H1 (cell line): Measurements from ENCODE around the gene CALML5. TPM values are rescaled to one million over a fixed set of nuclear protein-coding genes. Genes with fewer than 3 reads are reported as not detected.

ENCODE experiments used
- CTCF ChIA-PET: fragments of 300-600 bp; sonication (Branson Sonifier 250); formaldehyde crosslinking; loops from one replicate; lab custom pipeline; 2021; ENCODE audit not compliant: partially characterized antibody; lab: Charles Lee
- POLR2A ChIA-PET: fragments of 300-600 bp; sonication (Branson Sonifier 250); formaldehyde crosslinking; loops from one replicate; lab custom pipeline; 2021; ENCODE audit warnings: inconsistent platforms; ENCODE audit not compliant: partially characterized antibody; lab: Charles Lee
- DNase-seq, 2 experiments: peaks; one replicate each; pipeline versions ENCODE4 v3.0.0 to v3.0.0-alpha.2; 2010 to 2022; ENCODE audit warnings: low spot score in 2 of 2, low read depth in 1 of 2, mixed read lengths in 1 of 2
- FAIRE-seq: peaks from 2 replicates; lab custom pipeline; 2011; peaks lifted over from hg19 to GRCh38; lab: Jason Lieb, UNC
- H2AFZ ChIP-seq: 2 replicates; pipeline ENCODE4 v1.8.1; 2012; ENCODE audit warnings: low read length, inconsistent platforms
- H2AK5ac ChIP-seq: 2 replicates; pipeline ENCODE4 v1.6.1; 2013; ENCODE audit warnings: low read depth, low read length
- H2BK120ac ChIP-seq: replicated peaks from 2 replicates; pipeline ENCODE3; 2013; ENCODE audit warnings: low read depth, low read length, inconsistent platforms
- H2BK12ac ChIP-seq: 2 replicates; pipeline ENCODE4 v1.6.1; 2013; ENCODE audit warnings: low read depth, low read length
- H2BK15ac ChIP-seq: 2 replicates; pipeline ENCODE4 v1.6.1; 2013; ENCODE audit warnings: low read length
- H2BK20ac ChIP-seq: 2 replicates; pipeline ENCODE4 v1.6.1; 2013; ENCODE audit warnings: low read length
- H2BK5ac ChIP-seq: 2 replicates; pipeline ENCODE4 v1.6.1; 2013; ENCODE audit warnings: low read depth, low read length
- H3K14ac ChIP-seq: 2 replicates; pipeline ENCODE4 v1.6.1; 2013; ENCODE audit warnings: inconsistent platforms; ENCODE audit not compliant: insufficient read length
- H3K18ac ChIP-seq: 2 replicates; pipeline ENCODE4 v1.6.1; 2013; ENCODE audit warnings: low read length; ENCODE audit errors: extremely low read depth
- H3K23ac ChIP-seq: 2 replicates; pipeline ENCODE4 v1.6.1; 2013; ENCODE audit warnings: inconsistent platforms; ENCODE audit not compliant: insufficient read length
- H3K23me2 ChIP-seq: 2 replicates; pipeline ENCODE4 v1.6.1; 2013; ENCODE audit warnings: low read depth, low read length
- H3K27ac ChIP-seq: 2 replicates; pipeline ENCODE4 v1.6.1; 2011; ENCODE audit warnings: low read depth, low read length, inconsistent platforms
- H3K27me3 ChIP-seq, 4 experiments: replicated peaks in 1 of 4; 1 replicate in 1 of 4; 2 replicates in 3 of 4; pipeline versions ENCODE4 v1.6.1 to v1.8.1; 2011 to 2013; ENCODE audit warnings: low read length in 3 of 4, mild to moderate bottlenecking in 3 of 4, inconsistent platforms in 2 of 4, mixed read lengths in 2 of 4, moderate library complexity in 1 of 4; ENCODE audit not compliant: control insufficient read depth in 3 of 4, insufficient read depth in 3 of 4; ENCODE audit errors: extremely low read depth in 1 of 4
- H3K36me3 ChIP-seq, 4 experiments: 2 replicates each; pipeline versions ENCODE4 v1.6.1 to v1.8.1; 2011 to 2013; ENCODE audit warnings: mild to moderate bottlenecking in 4 of 4, low read length in 3 of 4, moderate library complexity in 2 of 4, control low read depth in 1 of 4, inconsistent platforms in 1 of 4; ENCODE audit not compliant: insufficient read depth in 4 of 4, control insufficient read depth in 2 of 4
- H3K4ac ChIP-seq: replicated peaks from 2 replicates; pipeline ENCODE3; 2013; ENCODE audit warnings: low read length, low read depth, mixed read lengths, inconsistent platforms; ENCODE audit not compliant: insufficient read length
- H3K4me1 ChIP-seq, 4 experiments: replicated peaks in 1 of 4; 1 replicate in 1 of 4; 2 replicates in 3 of 4; pipeline versions ENCODE4 v1.6.1 to v1.8.1; 2011 to 2013; ENCODE audit warnings: low read length in 3 of 4, inconsistent platforms in 2 of 4, mixed read lengths in 1 of 4; ENCODE audit not compliant: insufficient read depth in 4 of 4, control insufficient read depth in 3 of 4
- H3K4me2 ChIP-seq, 2 experiments: 2 replicates each; pipeline versions ENCODE4 v1.6.1 to v1.8.1; 2011 to 2013; ENCODE audit warnings: low read depth in 2 of 2, low read length in 2 of 2, control low read depth in 1 of 2, inconsistent platforms in 1 of 2, mild to moderate bottlenecking in 1 of 2; ENCODE audit not compliant: insufficient read depth in 1 of 2
- H3K4me3 ChIP-seq, 4 experiments: fragments of 200-600, 300-600 bp in 1 of 4; sonication (generic), shearing (Covaris generic), sonication (Bioruptor Twin) in 1 of 4; 2 replicates each; pipeline versions ENCODE4 v1.5.1 to v1.8.1; 2011 to 2016; ENCODE audit warnings: low read length in 4 of 4, low read depth in 3 of 4, control low read depth in 2 of 4, inconsistent platforms in 2 of 4, mild to moderate bottlenecking in 2 of 4, mixed read lengths in 1 of 4, moderate library complexity in 1 of 4; ENCODE audit not compliant: insufficient read depth in 2 of 4; ENCODE audit errors: extremely low read depth in 1 of 4
- H3K56ac ChIP-seq: replicated peaks from 2 replicates; pipeline ENCODE3; 2013; ENCODE audit warnings: low read depth, mild to moderate bottlenecking, mixed read lengths, low read length, inconsistent platforms; ENCODE audit not compliant: insufficient read length
- H3K79me1 ChIP-seq: 2 replicates; pipeline ENCODE4 v1.6.1; 2013; ENCODE audit warnings: low read depth, low read length, control low read depth
- H3K79me2 ChIP-seq, 2 experiments: 2 replicates each; pipeline versions ENCODE4 v1.6.1 to v1.8.1; 2012 to 2013; ENCODE audit warnings: low read length in 2 of 2, mild to moderate bottlenecking in 2 of 2, inconsistent platforms in 1 of 2; ENCODE audit not compliant: insufficient read depth in 2 of 2, control insufficient read depth in 1 of 2
- H3K9ac ChIP-seq, 4 experiments: replicated peaks in 1 of 4; 1 replicate in 1 of 4; 2 replicates in 3 of 4; pipeline versions ENCODE4 v1.6.1 to v1.8.1; 2011 to 2013; ENCODE audit warnings: low read depth in 3 of 4, low read length in 3 of 4, control low read depth in 2 of 4, mild to moderate bottlenecking in 2 of 4, moderate library complexity in 2 of 4, inconsistent platforms in 1 of 4; ENCODE audit errors: extremely low read depth in 1 of 4
- H3K9me3 ChIP-seq, 2 experiments: 2 replicates each; pipeline versions ENCODE4 v1.6.1 to v1.8.1; 2012 to 2013; ENCODE audit warnings: mild to moderate bottlenecking in 2 of 2, moderate library complexity in 2 of 2, control low read depth in 1 of 2, inconsistent platforms in 1 of 2, low read depth in 1 of 2, low read length in 1 of 2, mixed read lengths in 1 of 2; ENCODE audit not compliant: insufficient read depth in 2 of 2
- H4K20me1 ChIP-seq, 2 experiments: replicated peaks in 1 of 2; 2 replicates each; pipeline versions ENCODE3 to v1.8.1; 2011 to 2013; ENCODE audit warnings: inconsistent platforms in 2 of 2, low read length in 2 of 2, mild to moderate bottlenecking in 1 of 2; ENCODE audit not compliant: insufficient read depth in 2 of 2, control insufficient read depth in 1 of 2
- H4K5ac ChIP-seq: 2 replicates; pipeline ENCODE4 v1.6.1; 2013; ENCODE audit warnings: low read length, low read depth, mixed read lengths, inconsistent platforms; ENCODE audit not compliant: insufficient read length
- H4K8ac ChIP-seq: 2 replicates; pipeline ENCODE4 v1.8.0; 2013; ENCODE audit warnings: mild to moderate bottlenecking, moderate library complexity, low read length, inconsistent platforms; ENCODE audit not compliant: insufficient read depth; ENCODE audit errors: extremely low read depth
- H4K91ac ChIP-seq: replicated peaks from 2 replicates; pipeline ENCODE3; 2013; ENCODE audit warnings: low read length, mixed read lengths, inconsistent platforms; ENCODE audit not compliant: insufficient read length
- CTBP2 ChIP-seq: IDR thresholded peaks from 2 replicates; pipeline ENCODE4 v1.7.0; 2011; ENCODE audit warnings: borderline replicate concordance, mild to moderate bottlenecking, moderate library complexity, mixed read lengths, low read length; ENCODE audit not compliant: insufficient read depth, insufficient read length
- EP300 ChIP-seq, 2 experiments: IDR thresholded peaks; 1 replicate in 1 of 2; 2 replicates in 1 of 2; pipeline ENCODE4 v1.6.1; 2011 to 2012; ENCODE audit warnings: low read depth in 2 of 2, low read length in 2 of 2, mild to moderate bottlenecking in 2 of 2, borderline replicate concordance in 1 of 2, inconsistent platforms in 1 of 2, moderate library complexity in 1 of 2
- POLR2A ChIP-seq, 2 experiments: IDR thresholded peaks; 1 replicate in 1 of 2; 2 replicates in 1 of 2; pipeline ENCODE4 v1.6.1; 2011; ENCODE audit warnings: low read depth in 2 of 2, low read length in 2 of 2, mild to moderate bottlenecking in 2 of 2; ENCODE audit errors: control extremely low read depth in 1 of 2
- RNF2 ChIP-seq: fragments of 200-900, 300-1000 bp; sonication (generic); IDR thresholded peaks from 2 replicates; pipeline ENCODE4 v1.7.1; 2016; ENCODE audit warnings: borderline replicate concordance, low read depth, mild to moderate bottlenecking, antibody characterized with exemption, low read length; ENCODE audit not compliant: poor library complexity, severe bottlenecking; ENCODE audit errors: missing control alignments
- SIN3A ChIP-seq, 2 experiments: IDR thresholded peaks in 1 of 2; conservative IDR thresholded peaks in 1 of 2; 2 replicates each; pipeline ENCODE4 v1.6.1; 2011 to 2012; ENCODE audit warnings: low read length in 2 of 2, improper control_type of control experiment in 1 of 2, low read depth in 1 of 2, mild to moderate bottlenecking in 1 of 2
- SIRT6 ChIP-seq: IDR thresholded peaks from one replicate; pipeline ENCODE4 v1.7.1; 2012; ENCODE audit warnings: low read length, inconsistent platforms
- SP4 ChIP-seq: IDR thresholded peaks from 2 replicates; pipeline ENCODE4 v1.6.1; 2012; ENCODE audit warnings: low read length, inconsistent platforms
- TAF1 ChIP-seq: IDR thresholded peaks from 2 replicates; pipeline ENCODE4 v1.6.1; 2011; ENCODE audit warnings: mild to moderate bottlenecking, low read depth, low read length
- TEAD4 ChIP-seq: IDR thresholded peaks from 2 replicates; pipeline ENCODE4 v1.6.1; 2012; ENCODE audit warnings: low read depth, low read length, inconsistent platforms, mixed read lengths
- WGBS, 2 experiments: shearing (Covaris generic) in 1 of 2; methylation state at CpG; one replicate each; pipeline versions ENCODE4 v1.1.6 to v1.1.7; 2013 to 2015; ENCODE audit warnings: low lambda C conversion rate in 2 of 2, mixed read lengths in 2 of 2, inconsistent platforms in 1 of 2, low coverage in 1 of 2, missing lambda C conversion rate in 1 of 2; ENCODE audit not compliant: insufficient replicate concordance in 2 of 2, insufficient coverage in 1 of 2, insufficient read length in 1 of 2; ENCODE audit errors: extremely low coverage in 1 of 2, missing lambda C conversion rate in 1 of 2; 5-methylcytosine and 5-hydroxymethylcytosine counted together
- polyA plus RNA-seq, 7 experiments: library from polyadenylated mRNA; depleted of rRNA in 3 of 7; stranded (reverse) in 5 of 7; unstranded in 2 of 7; fragments of >200 nt in 5 of 7; fragments of 200-250 nt in 2 of 7; gene quantifications; 1 replicate in 5 of 7; 2 replicates in 1 of 7; 4 replicates in 1 of 7; pipeline versions ENCODE4 v1.2.1 to v1.2.3, GENCODE V29; 2011 to 2013; ENCODE audit warnings: missing spikeins in 2 of 7, mixed read lengths in 2 of 7
- total RNA-seq: library from RNA; stranded (reverse); fragmentation: NEBNext Ultra II Directional; extraction: Animal tissue kit (Norgen Biotek cat#: 25700); gene quantifications from 2 replicates; pipeline ENCODE4 v1.2.1, GENCODE V29; 2021
- TF ChIP-seq, protein P1 (sequence below): IDR thresholded peaks from 2 replicates; pipeline ENCODE4 v1.6.1; 2012; ENCODE audit warnings: inconsistent platforms

Gene CALML5
- total and polyA plus RNA-seq, 2 of the 8 experiments (the other 6 are each of a cell fraction or from before 2014, with no cell fraction given): not detected

DNA sequence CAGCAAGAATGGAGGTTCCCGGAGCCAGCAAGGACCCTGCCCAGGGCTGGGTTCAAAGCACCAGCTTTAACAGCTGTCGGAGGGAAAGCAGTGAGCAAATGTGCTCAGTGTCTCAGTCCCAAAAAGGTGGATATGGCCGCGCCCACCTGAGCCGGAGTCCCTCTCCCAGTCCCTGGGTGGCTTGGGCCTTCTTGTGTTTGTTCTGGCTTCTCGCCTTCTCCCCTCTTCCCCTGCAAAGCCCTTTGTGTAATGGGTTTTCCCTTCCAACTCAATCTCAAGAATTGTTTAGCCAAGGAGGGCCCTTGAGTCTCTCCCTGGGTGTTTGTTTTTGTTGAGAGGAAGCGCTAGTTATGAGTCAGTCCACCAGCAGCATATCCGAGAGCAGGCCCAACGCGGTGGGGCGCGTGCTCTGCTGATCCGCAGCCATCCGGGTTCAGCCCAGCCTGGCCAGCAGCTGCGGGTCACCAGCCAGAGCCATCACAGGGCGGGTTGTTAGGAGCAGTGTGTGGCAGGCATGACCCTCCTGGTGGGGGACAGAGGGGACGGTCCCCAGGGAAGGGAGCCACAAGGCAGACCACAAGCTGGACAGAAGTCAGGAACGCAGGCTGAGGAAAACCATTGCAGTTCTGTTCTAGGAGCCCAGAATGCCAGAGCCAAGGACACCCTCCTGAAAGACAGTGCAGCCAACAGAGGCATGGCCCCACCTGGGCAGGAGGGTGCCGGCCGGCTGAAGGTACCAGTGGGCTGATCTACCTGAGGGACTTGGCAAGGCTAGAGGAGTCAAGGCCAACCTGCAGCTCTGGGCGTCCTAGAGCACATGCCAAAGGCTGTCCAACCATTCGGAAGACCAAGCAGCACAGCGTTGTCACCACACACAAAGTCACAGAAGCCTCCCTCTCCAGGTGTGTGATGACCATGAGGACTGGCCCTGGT is 46.7 kb upstream of the CALML5 start:
- Histone ChIP-seq H3K4me1 (peaks cover 0 to 3% (median 0%) of the 10 kb centered on the region in 4 experiments; a peak in 1 of 7 replicates), H3K4me2 (no peak overlapping the region), H2AFZ (no peak overlapping the region), H3K27ac (no peak overlapping the region), H4K8ac (no peak overlapping the region), H3K23ac (no peak overlapping the region), H4K20me1 (no peaks in the 10 kb centered on the region), H2BK20ac (no peak overlapping the region), H3K9ac (no peak overlapping the region; a peak in 1 of 7 replicates), H3K9me3 (peaks cover under 1 to 12% of the 10 kb centered on the region in 2 experiments; a peak in 1 of 4 replicates), H3K18ac (no peak overlapping the region), H3K79me2 (no peaks in the 10 kb centered on the region), H2AK5ac (no peak overlapping the region), H4K5ac (no peak overlapping the region), H4K91ac (no peak overlapping the region), H3K4me3 (no peak overlapping the region), H2BK15ac (no peak overlapping the region), H3K36me3 (no peaks in the 10 kb centered on the region), H2BK12ac (no peak overlapping the region), H3K27me3 (no peaks in the 10 kb centered on the region), H3K4ac (no peak overlapping the region), H3K23me2 (no peaks in the 10 kb centered on the region), H3K14ac (no peak overlapping the region), H3K56ac (no peak overlapping the region), H2BK5ac (no peak overlapping the region), H2BK120ac (no peak overlapping the region), H3K79me1 (no peaks in the 10 kb centered on the region)
- 95% methylated on average over 23 of the region's 23 CpGs; no CpG with 5 or more reads in 1 of the 2 experiments for WGBS, 2 experiments
- FAIRE-seq (no peak), DNase-seq (no peak)
- ChIA-PET POLR2A (interaction anchor here (1.0 to 1.2 kb wide), 2 partner anchors 8 to 16 kb away, joined by 3 to 4 read pairs; no protein-coding TSS in a partner anchor), CTCF (no interaction called here)
- TF ChIP-seq SP4 (no peak), EP300 (IDR thresholded peaks at IDR 0.05; ENCODE audit: borderline replicate concordance in 1 of 2, low read depth in 2 of 2, low read length in 2 of 2) (no peak), POLR2A (IDR thresholded peaks at IDR 0.05; ENCODE audit: control extremely low read depth in 1 of 2, low read depth in 2 of 2, low read length in 2 of 2) (no peak), SIRT6 (no peak), RNF2 (no peak), TAF1 (no peak), TEAD4 (no peak), SIN3A (conservative IDR thresholded peaks at IDR 0.05 in 1 of 2, IDR thresholded peaks at IDR 0.05 in 1 of 2; ENCODE audit: low read depth in 1 of 2, low read length in 2 of 2) (no peak), CTBP2 (no peak)
- TF ChIP-seq, protein P1, sequence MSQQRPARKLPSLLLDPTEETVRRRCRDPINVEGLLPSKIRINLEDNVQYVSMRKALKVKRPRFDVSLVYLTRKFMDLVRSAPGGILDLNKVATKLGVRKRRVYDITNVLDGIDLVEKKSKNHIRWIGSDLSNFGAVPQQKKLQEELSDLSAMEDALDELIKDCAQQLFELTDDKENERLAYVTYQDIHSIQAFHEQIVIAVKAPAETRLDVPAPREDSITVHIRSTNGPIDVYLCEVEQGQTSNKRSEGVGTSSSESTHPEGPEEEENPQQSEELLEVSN: no peak
